ENCODE data around the gene NPLOC4.

The NPLOC4 gene

GRCh38 chr17:81662002-81662401, 25.1 kb upstream of the NPLOC4 start:
- DNase-seq (ENCODE audit: low read depth): no peak

- DNase-seq (ENCODE audit: low read depth): no peak
Measured at GRCh38 chr17:81660441-81660840, 23.5 kb upstream of the NPLOC4 start.

GRCh38 chr17:81659038-81659437, 22.1 kb upstream of the NPLOC4 start:
- no peak for DNase-seq (ENCODE audit: low read depth)

- no peak for DNase-seq (ENCODE audit: low read depth)
Measured at GRCh38 chr17:81656835-81657234, 19.9 kb upstream of the NPLOC4 start.

GRCh38 chr17:81656118-81656743, 19.3 kb upstream of the NPLOC4 start, which contains the start of gene PDE6G:
Gene PDE6G, minus strand, starts transcription at chr17:81656542. Its CDS starts 3,237 bp downstream, at chr17:81653305.
- no peak for DNase-seq (ENCODE audit: low read depth)

- DNase-seq (ENCODE audit: low read depth): no peak
Measured at GRCh38 chr17:81655378-81656117, 18.6 kb upstream of the NPLOC4 start.

- DNase-seq (ENCODE audit: low read depth): no peak
Measured at GRCh38 chr17:81652906-81653771, 16.2 kb upstream of the NPLOC4 start.

GRCh38 chr17:81651692-81652091, 14.8 kb upstream of the NPLOC4 start:
- DNase-seq (ENCODE audit: low read depth): no peak

GRCh38 chr17:81650951-81651350, 14.0 kb upstream of the NPLOC4 start:
- DNase-seq (ENCODE audit: low read depth): no peak

GRCh38 chr17:81648707-81649085, 11.8 kb upstream of the NPLOC4 start:
- no peak for DNase-seq (ENCODE audit: low read depth)

- no peak for DNase-seq (ENCODE audit: low read depth)
Measured at GRCh38 chr17:81648013-81648706, 11.2 kb upstream of the NPLOC4 start.

- DNase-seq (ENCODE audit: low read depth): no peak
Measured at GRCh38 chr17:81647640-81648012, 10.7 kb upstream of the NPLOC4 start.

- DNase-seq (ENCODE audit: low read depth): no peak
Measured at GRCh38 chr17:81646869-81647600, 10.1 kb upstream of the NPLOC4 start.

GRCh38 chr17:81644976-81645952, 8.4 kb upstream of the NPLOC4 start:
- DNase-seq (ENCODE audit: low read depth): no peak

- DNase-seq (ENCODE audit: low read depth): no peak
Measured at GRCh38 chr17:81644496-81644895, 7.6 kb upstream of the NPLOC4 start.

GRCh38 chr17:81641825-81642489, 5.0 kb upstream of the NPLOC4 start:
- no peak for DNase-seq (ENCODE audit: low read depth)

- no peak for DNase-seq (ENCODE audit: low read depth)
Measured at GRCh38 chr17:81640011-81640410, 3.1 kb upstream of the NPLOC4 start.

- no peak for DNase-seq (ENCODE audit: low read depth)
Measured at GRCh38 chr17:81638683-81639082, 1.8 kb upstream of the NPLOC4 start.

- no peak for DNase-seq (ENCODE audit: low read depth)
Measured at GRCh38 chr17:81635973-81636504, 873 bp downstream of the NPLOC4 start.

Data from CMK (cell line).